ENCODE results near the gene TRIM17. TPM values are rescaled to one million over a fixed set of nuclear protein-coding genes. Genes with fewer than 3 reads are reported as not detected.

Gene TRIM17
- total RNA-seq, 1 donor from 2014 or later = 2.6 TPM

DNA sequence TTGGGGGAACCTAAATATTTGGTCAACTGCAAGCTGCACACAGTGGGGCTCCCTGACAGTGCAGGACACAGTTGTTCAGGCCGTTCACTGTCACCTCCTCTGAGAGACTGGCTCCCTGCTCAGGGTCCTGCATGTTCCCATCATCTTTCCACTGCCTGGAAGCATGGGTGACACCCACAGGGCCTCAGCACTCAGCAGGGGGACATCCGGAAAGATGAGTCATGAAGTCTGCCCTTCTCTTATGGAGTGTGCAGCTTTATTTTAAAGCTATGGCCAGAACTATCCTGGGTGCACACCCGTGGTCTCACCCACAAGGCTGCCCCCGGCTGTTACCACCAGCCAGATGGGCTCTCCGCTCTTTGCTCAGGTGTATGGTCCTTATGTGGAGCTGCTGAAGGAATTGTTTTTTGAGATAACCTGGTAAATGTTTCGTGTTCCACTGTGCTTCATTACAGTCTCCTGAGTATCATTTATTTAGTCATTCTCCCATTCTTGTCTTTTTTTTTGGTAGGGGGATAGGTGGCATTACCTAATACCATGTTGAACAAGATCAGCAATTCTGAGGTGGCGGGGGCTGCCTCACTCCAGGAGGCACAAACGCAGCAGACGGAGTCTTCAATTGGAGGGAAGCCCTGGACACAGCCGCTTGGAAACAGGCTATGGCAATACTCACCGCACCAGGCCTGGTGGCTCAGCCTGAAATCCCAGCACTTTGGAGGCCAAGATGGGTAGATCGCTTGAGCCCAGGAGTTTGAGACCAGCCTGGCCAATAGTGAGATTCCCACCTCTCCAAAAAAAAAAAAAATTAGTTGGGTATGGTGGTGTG lies 24.3 kb downstream of the TRIM17 start:
- peaks cover 12% of the 10 kb centered on the region for H3K4me1 ChIP-seq
- H3K9me3 ChIP-seq = no peaks in the 10 kb centered on the region
- no peak overlapping the region for H3K4me3 ChIP-seq
- intact Hi-C loops (cut with DNase I) = no loop called here
- no peaks in the 10 kb centered on the region for H3K27me3 ChIP-seq (ENCODE audit: low read depth)
- DNase-seq (peak; percentile 10), ATAC-seq (no peak)
- H3K36me3 ChIP-seq = peaks cover 48% of the 10 kb centered on the region
- TF ChIP-seq, protein P1, sequence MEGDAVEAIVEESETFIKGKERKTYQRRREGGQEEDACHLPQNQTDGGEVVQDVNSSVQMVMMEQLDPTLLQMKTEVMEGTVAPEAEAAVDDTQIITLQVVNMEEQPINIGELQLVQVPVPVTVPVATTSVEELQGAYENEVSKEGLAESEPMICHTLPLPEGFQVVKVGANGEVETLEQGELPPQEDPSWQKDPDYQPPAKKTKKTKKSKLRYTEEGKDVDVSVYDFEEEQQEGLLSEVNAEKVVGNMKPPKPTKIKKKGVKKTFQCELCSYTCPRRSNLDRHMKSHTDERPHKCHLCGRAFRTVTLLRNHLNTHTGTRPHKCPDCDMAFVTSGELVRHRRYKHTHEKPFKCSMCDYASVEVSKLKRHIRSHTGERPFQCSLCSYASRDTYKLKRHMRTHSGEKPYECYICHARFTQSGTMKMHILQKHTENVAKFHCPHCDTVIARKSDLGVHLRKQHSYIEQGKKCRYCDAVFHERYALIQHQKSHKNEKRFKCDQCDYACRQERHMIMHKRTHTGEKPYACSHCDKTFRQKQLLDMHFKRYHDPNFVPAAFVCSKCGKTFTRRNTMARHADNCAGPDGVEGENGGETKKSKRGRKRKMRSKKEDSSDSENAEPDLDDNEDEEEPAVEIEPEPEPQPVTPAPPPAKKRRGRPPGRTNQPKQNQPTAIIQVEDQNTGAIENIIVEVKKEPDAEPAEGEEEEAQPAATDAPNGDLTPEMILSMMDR (IDR thresholded peaks at IDR 0.05) = no peak
- peak overlapping the region; percentile 47 for H3K27ac ChIP-seq

DNA sequence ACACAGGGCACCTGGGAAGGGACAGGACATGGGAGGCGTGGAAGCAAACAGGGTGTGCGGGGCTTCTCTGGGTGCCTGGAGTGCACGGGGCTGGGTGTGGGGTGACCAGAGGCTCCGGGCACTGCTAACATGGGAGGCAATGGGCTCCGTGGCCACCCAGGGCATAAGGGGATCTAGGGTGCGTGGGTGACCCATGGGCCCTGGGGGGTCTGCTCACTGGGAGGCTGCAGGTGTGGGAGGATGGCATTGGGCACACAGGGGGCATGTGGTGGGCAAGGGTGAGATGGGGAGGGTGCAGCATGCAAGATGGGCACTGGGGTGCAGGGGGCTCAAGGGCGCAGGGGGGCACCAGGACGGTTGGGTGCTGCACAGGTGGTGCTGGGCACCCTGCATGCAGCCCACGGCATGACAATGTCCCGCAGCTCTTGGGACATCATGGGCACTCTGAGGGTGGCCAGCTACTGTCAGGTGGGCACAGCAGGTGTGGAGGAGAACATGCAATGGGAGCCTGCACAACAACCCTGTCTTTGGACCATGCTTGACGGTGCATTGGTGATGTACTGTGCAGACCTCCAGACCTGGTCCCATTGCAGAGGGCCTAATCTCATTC lies 25.1 kb downstream of the TRIM17 start:
- intact Hi-C loops (cut with DNase I) = no loop called here
- DNase-seq (peak; percentile 30), ATAC-seq (peak in 1 of 2 donors; percentile 8)
- Histone ChIP-seq H3K4me3 (no peak overlapping the region), H3K4me1 (peaks cover 12% of the 10 kb centered on the region), H3K27me3 (ENCODE audit: low read depth) (no peaks in the 10 kb centered on the region), H3K27ac (no peak overlapping the region), H3K36me3 (peaks cover 39% of the 10 kb centered on the region), H3K9me3 (no peaks in the 10 kb centered on the region)
- TF ChIP-seq, protein P1 (IDR thresholded peaks at IDR 0.05) = no peak

DNA sequence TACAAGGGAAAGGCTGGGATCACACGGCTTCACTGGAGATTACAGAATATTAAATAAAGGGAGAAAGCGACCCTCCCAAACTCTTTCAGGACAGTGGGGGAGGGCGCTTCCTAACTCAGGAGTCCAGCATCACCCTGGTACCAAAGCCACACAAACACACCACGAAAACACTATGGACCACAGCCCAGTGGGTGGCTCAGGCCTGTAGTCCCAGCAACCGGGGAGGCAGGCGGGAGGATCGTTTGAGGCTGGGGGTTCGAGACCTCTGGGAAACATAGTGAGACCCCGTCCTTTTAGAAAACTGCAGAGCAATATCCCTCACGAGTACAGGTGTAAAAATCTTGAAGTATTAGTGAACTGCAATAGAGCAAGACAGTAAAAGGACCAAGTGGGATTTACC lies 26.0 kb downstream of the TRIM17 start:
- peaks cover 31% of the 10 kb centered on the region for H3K36me3 ChIP-seq
- intact Hi-C loops (cut with DNase I) = no loop called here
- H3K4me3 ChIP-seq = no peak overlapping the region
- H3K27me3 ChIP-seq (ENCODE audit: low read depth) = no peaks in the 10 kb centered on the region
- H3K9me3 ChIP-seq = no peaks in the 10 kb centered on the region
- ATAC-seq (no peak), DNase-seq (peak; percentile 10)
- H3K27ac ChIP-seq = no peak overlapping the region
- TF ChIP-seq, protein P1 (IDR thresholded peaks at IDR 0.05) = no peak
- peaks cover 12% of the 10 kb centered on the region for H3K4me1 ChIP-seq

DNA sequence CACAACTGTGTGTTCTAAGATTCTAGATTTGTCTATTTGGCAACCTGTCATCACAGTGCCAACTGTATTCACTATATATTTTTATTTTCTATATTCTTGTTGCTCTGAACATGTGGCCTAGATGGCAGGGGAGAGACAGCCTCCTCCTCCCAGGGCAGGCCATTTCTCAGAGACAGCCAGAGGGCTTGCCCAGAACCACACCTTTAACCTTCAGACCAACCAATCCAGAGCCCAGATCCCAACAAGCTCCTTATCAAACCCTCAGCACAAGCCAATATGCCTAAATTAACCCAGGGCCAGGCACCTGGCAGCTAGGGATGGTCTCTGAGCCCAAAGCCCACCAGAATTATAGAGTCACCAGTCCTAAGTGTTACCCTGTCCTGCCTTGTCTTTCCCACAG lies 29.3 kb downstream of the TRIM17 start:
- DNase-seq (no peak), ATAC-seq (no peak)
- no peak overlapping the region for H3K4me3 ChIP-seq
- no peaks in the 10 kb centered on the region for H3K4me1 ChIP-seq
- peaks cover 4% of the 10 kb centered on the region for H3K36me3 ChIP-seq
- no peaks in the 10 kb centered on the region for H3K27me3 ChIP-seq (ENCODE audit: low read depth)
- intact Hi-C loops (cut with DNase I) = no loop called here
- H3K27ac ChIP-seq = no peak overlapping the region
- H3K9me3 ChIP-seq = no peaks in the 10 kb centered on the region
- TF ChIP-seq, protein P1 (IDR thresholded peaks at IDR 0.05) = no peak

DNA sequence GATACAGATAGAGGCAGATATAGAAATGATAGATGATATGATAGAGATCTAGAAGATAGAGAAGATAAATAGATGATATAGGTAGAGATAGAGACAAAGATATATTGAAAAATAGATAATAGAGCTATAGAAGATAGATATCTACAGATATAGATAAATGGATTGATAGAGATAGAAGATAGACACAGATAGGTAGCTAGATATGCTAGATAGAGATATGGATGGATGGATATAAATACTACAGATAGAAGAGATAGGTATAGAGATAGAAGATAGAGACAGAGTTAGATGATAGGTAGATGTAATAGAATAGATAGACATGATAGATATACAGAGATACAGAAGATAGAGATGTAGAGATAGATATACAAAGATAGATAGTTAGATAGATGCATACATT lies 31.4 kb downstream of the TRIM17 start:
- Histone ChIP-seq H3K27me3 (ENCODE audit: low read depth) (no peaks in the 10 kb centered on the region), H3K9me3 (no peaks in the 10 kb centered on the region), H3K27ac (no peak overlapping the region), H3K36me3 (no peaks in the 10 kb centered on the region), H3K4me3 (no peak overlapping the region), H3K4me1 (no peaks in the 10 kb centered on the region)
- ATAC-seq (no peak), DNase-seq (no peak)
- TF ChIP-seq, protein P1 (IDR thresholded peaks at IDR 0.05) = no peak
- intact Hi-C loops (cut with DNase I) = no loop called here
